ENCODE measurements around the gene STAMBPL1.

- TF ChIP-seq SP1 (IDR thresholded peaks at IDR 0.05) = no peak
- TF ChIP-seq SUZ12 (IDR thresholded peaks at IDR 0.05) = no peak
- TF ChIP-seq NFRKB (IDR thresholded peaks at IDR 0.05) = no peak
- TF ChIP-seq FOXA1 (IDR thresholded peaks at IDR 0.05) = no peak
- no peak for TF ChIP-seq PKNOX1 (IDR thresholded peaks at IDR 0.05)
- TF ChIP-seq TARDBP (IDR thresholded peaks at IDR 0.05) = no peak
Observed at GRCh38 chr10:88843171-88843570, 36.9 kb upstream of the STAMBPL1 start.
